DOHH2 (cell line): ENCODE results near the gene LRRC25.
"Not testable (repeated sequence)": the region's sequence is repeated elsewhere in the genome, so short reads cannot be mapped to it uniquely, and the experiment has no call there.

ENCODE experiments used
- H3F3A ChIP-seq: fragments of 200-600 bp; sonication (generic), shearing (Covaris generic); 2 replicates; pipeline ENCODE4 v1.6.0; 2016; ENCODE audit warnings: antibody characterized with exemption, mild to moderate bottlenecking; ENCODE audit not compliant: control insufficient read depth, insufficient read depth
- H3K27ac ChIP-seq: fragments of 200-600 bp; sonication (generic); 2 replicates; pipeline ENCODE4 v1.5.1; 2014; ENCODE audit warnings: low read depth, mild to moderate bottlenecking, low read length, moderate library complexity
- H3K27me3 ChIP-seq: fragments of 200-600 bp; sonication (generic); 2 replicates; pipeline ENCODE4 v1.6.1; 2014; ENCODE audit warnings: mild to moderate bottlenecking, low read length, mixed read lengths; ENCODE audit not compliant: control insufficient read depth
- H3K36me3 ChIP-seq: fragments of 200-600 bp; sonication (generic); 2 replicates; pipeline ENCODE4 v1.6.1; 2014; ENCODE audit warnings: mild to moderate bottlenecking, low read length, moderate library complexity, mixed read lengths; ENCODE audit not compliant: control insufficient read depth
- H3K4me1 ChIP-seq: fragments of 200-600 bp; sonication (generic); 2 replicates; pipeline ENCODE4 v1.6.1; 2014; ENCODE audit warnings: mild to moderate bottlenecking, low read length, mixed read lengths; ENCODE audit not compliant: control insufficient read depth
- H3K4me2 ChIP-seq: fragments of 200-600 bp; sonication (generic); 2 replicates; pipeline ENCODE4 v1.6.0; 2014; ENCODE audit warnings: mild to moderate bottlenecking, low read length, moderate library complexity
- H3K4me3 ChIP-seq: fragments of 200-600 bp; sonication (generic); 2 replicates; pipeline ENCODE4 v1.5.1; 2014; ENCODE audit warnings: mild to moderate bottlenecking, low read length, mixed read lengths
- H3K79me2 ChIP-seq: fragments of 200-600 bp; sonication (generic); 2 replicates; pipeline ENCODE4 v1.6.1; 2014; ENCODE audit warnings: mild to moderate bottlenecking, low read length, mixed read lengths; ENCODE audit not compliant: control insufficient read depth
- H3K9me2 ChIP-seq: fragments of 200-600 bp; sonication (generic); replicated peaks from 2 replicates; pipeline ENCODE4 v1.6.1; 2014; ENCODE audit warnings: mild to moderate bottlenecking, low read length, mixed read lengths; ENCODE audit not compliant: control insufficient read depth
- H3K9me3 ChIP-seq: fragments of 200-600 bp; sonication (generic); 2 replicates; pipeline ENCODE4 v1.6.1; 2014; ENCODE audit warnings: antibody characterized with exemption, low read length, mixed read lengths; ENCODE audit not compliant: control insufficient read depth, insufficient read depth
- H4K20me1 ChIP-seq: fragments of 200-600 bp; sonication (generic); 2 replicates; pipeline ENCODE4 v1.6.0; 2014; ENCODE audit warnings: low read depth, mild to moderate bottlenecking, antibody characterized with exemption, low read length, moderate library complexity; ENCODE audit not compliant: control insufficient read depth, insufficient read depth
- EZH2phosphoT487 ChIP-seq: fragments of 200-600 bp; sonication (generic); IDR thresholded peaks from 2 replicates; pipeline ENCODE4 v1.6.1; 2017; ENCODE audit warnings: borderline replicate concordance, mild to moderate bottlenecking, antibody characterized with exemption, low read length, moderate library complexity, mixed read lengths
- TF ChIP-seq, protein P1 (sequence below): fragments of 200-600 bp; sonication (generic); IDR thresholded peaks from one replicate; pipeline ENCODE4 v1.5.1; 2014; ENCODE audit warnings: antibody characterized with exemption, mild to moderate bottlenecking, low read depth, low read length; ENCODE audit not compliant: poor library complexity, severe bottlenecking

Gene LRRC25

DNA sequence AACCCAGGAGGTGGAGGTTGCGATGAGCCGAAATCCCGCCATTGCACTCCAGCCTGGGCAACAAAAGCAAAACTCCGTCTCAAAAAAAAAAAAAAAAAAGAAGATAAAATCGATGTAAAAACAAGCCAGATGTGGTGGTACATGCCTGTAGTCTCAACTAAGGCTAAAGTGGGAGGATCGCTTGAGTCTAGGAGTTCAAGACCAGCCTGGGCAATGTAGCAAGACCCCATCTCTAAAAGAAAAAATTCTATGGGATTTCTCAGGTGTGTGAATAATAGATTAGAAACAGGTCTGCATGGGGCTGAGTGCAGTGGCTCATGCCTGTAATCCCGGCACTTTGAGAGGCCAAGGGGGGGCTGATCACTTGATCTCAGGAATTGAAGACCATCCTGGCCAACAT, 45.9 kb downstream of the LRRC25 start:
- Histone ChIP-seq H3K4me3 (no peak overlapping the region), H3K27ac (no peak overlapping the region), H3K36me3 (no peaks in the 10 kb centered on the region), H3K27me3 (no peaks in the 10 kb centered on the region), H3K4me1 (no peaks in the 10 kb centered on the region), H3F3A (no peaks in the 10 kb centered on the region), H3K79me2 (no peaks in the 10 kb centered on the region), H3K9me3 (no peaks in the 10 kb centered on the region), H3K4me2 (no peak overlapping the region), H4K20me1 (no peaks in the 10 kb centered on the region), H3K9me2 (no peaks in the 10 kb centered on the region)
- no peak for TF ChIP-seq EZH2phosphoT487
- TF ChIP-seq, protein P1, sequence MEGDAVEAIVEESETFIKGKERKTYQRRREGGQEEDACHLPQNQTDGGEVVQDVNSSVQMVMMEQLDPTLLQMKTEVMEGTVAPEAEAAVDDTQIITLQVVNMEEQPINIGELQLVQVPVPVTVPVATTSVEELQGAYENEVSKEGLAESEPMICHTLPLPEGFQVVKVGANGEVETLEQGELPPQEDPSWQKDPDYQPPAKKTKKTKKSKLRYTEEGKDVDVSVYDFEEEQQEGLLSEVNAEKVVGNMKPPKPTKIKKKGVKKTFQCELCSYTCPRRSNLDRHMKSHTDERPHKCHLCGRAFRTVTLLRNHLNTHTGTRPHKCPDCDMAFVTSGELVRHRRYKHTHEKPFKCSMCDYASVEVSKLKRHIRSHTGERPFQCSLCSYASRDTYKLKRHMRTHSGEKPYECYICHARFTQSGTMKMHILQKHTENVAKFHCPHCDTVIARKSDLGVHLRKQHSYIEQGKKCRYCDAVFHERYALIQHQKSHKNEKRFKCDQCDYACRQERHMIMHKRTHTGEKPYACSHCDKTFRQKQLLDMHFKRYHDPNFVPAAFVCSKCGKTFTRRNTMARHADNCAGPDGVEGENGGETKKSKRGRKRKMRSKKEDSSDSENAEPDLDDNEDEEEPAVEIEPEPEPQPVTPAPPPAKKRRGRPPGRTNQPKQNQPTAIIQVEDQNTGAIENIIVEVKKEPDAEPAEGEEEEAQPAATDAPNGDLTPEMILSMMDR, result no peak

DNA sequence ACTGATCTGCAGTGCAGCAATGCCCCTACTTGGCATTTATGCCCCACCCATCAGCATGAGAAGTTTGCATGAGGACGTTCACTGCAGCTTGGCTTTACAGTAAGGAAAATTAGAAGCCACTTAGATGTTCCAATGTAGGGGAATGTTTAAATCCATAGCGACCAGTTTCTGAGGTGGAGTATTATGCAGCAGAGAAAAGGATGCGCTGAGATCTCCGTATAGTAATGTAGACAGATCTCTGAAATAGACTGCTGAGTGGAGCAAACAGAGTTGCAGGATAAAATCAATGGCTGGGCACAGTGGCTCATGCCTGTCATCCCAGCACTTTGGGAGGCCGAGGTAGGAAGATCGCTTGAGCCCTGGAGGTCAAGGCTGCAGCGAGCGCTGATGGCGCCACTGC, 46.9 kb downstream of the LRRC25 start:
- Histone ChIP-seq H3K27ac (no peak overlapping the region), H3K9me3 (no peaks in the 10 kb centered on the region)
- TF ChIP-seq, protein P1, result no peak
- TF ChIP-seq EZH2phosphoT487, result no peak

DNA sequence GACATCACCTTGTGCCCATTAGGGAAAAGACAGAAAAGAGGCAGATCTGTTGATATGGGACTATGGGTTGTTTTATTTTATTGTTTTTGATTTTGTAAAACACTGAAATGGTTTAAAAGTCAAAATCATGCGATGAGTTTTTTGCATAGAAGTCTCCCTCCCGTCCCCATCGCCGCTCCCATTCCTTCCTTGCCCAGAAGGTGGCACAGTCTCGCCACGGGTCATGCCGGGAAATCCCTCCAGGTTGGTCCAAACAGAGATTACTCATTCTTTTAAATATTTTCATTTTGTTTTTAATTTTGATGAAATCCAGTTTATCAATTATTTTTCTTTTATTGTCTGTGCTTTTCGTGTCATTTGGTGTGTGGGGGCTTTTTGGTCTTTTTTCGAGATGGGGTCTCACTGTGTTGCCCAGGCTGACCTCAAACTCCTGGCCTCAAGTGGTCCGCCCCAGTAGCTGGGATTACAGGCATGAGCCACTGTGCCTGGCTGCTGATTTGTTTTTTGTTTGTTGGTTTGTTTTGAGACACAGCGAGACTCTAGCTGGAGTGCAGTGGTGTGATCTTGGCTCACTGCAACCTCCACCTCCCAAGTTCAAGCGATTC, 47.8 kb downstream of the LRRC25 start:
- TF ChIP-seq, protein P1, result peak; percentile 51
- TF ChIP-seq EZH2phosphoT487, result no peak
- Histone ChIP-seq H3K4me1 (no peaks in the 10 kb centered on the region), H3K4me3 (no peak overlapping the region), H3F3A (no peaks in the 10 kb centered on the region), H3K79me2 (no peaks in the 10 kb centered on the region), H3K27me3 (no peaks in the 10 kb centered on the region), H3K9me3 (no peaks in the 10 kb centered on the region), H3K36me3 (no peaks in the 10 kb centered on the region), H4K20me1 (no peaks in the 10 kb centered on the region), H3K9me2 (no peaks in the 10 kb centered on the region), H3K27ac (no peak overlapping the region), H3K4me2 (no peak overlapping the region)

More for the DNA sequence above, 46.9 kb downstream of the LRRC25 start:
- Histone ChIP-seq H3K9me2 (no peaks in the 10 kb centered on the region), H4K20me1 (no peaks in the 10 kb centered on the region), H3K4me3 (no peak overlapping the region), H3K79me2 (no peaks in the 10 kb centered on the region), H3K4me1 (no peaks in the 10 kb centered on the region), H3K4me2 (no peak overlapping the region), H3F3A (no peaks in the 10 kb centered on the region), H3K36me3 (no peaks in the 10 kb centered on the region), H3K27me3 (no peaks in the 10 kb centered on the region)

DNA sequence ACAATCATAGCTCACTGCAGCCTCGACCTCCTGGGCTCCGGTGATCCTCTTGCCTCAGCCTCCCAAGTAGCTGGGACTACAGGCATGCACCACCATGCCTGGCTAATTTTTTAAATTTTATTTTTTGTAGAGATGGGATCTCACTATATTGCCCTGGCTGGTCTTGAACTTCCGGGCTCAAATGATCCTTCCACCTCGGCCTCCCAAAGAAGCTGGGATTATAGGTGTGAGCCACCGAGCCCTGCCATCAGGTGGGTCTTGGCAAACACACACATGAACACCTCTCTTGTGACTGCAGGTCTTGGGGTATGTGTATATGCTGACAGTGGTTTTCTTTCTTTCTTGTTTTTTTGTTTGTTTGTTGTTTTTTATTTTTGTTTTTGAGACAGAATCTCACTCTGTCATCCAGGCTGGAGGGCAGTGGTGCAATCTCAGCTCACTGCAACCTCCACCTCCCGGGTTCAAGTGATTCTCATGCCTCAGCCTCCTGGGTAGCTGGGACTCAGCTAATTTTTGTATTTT, 48.5 kb downstream of the LRRC25 start:
- not testable (repeated sequence) for H3K79me2 ChIP-seq, H4K20me1 ChIP-seq, H3K4me3 ChIP-seq, H3K36me3 ChIP-seq, H3K4me1 ChIP-seq, H3K9me3 ChIP-seq, H3K27ac ChIP-seq, H3K9me2 ChIP-seq, H3K27me3 ChIP-seq, H3F3A ChIP-seq, H3K4me2 ChIP-seq
